Measurements from ENCODE around the gene TTC9B.

TTC9B gene

GRCh38 chr19:40228863-40229262, 10.7 kb upstream of the TTC9B start:
- no peaks in the 10 kb centered on the region for H3K9me3 ChIP-seq (ENCODE audit: insufficient read depth, low read length, severe bottlenecking)
- no peaks in the 10 kb centered on the region for H3K27me3 ChIP-seq (ENCODE audit: insufficient read depth, low read length, poor library complexity)
- peaks cover 14% of the 10 kb centered on the region for H3K36me3 ChIP-seq (ENCODE audit: insufficient read depth, low read length)
- DNase-seq (no peak), ATAC-seq (ENCODE audit: insufficient read depth, low read depth) (no peak)
- no peak overlapping the region for H3K4me2 ChIP-seq (ENCODE audit: insufficient read depth, low read length)
- no peak overlapping the region for H3K27ac ChIP-seq (ENCODE audit: low read length)
- no peak overlapping the region for H3K9ac ChIP-seq (ENCODE audit: low read depth, low read length)
- no peak overlapping the region for H3K4me3 ChIP-seq (ENCODE audit: low read depth in 1 of 2, low read length in 2 of 2)
- 0 out of 2 replicates have a peak, but pooled peaks cover 6% of the 10 kb centered on the region for H4K20me1 ChIP-seq (ENCODE audit: insufficient read depth, low read length)
- H3K4me1 ChIP-seq (ENCODE audit: insufficient read depth, low read length) = no peaks in the 10 kb centered on the region
- no peak overlapping the region for H2AFZ ChIP-seq (ENCODE audit: low read depth, low read length)
- TF ChIP-seq CTCF (IDR thresholded peaks at IDR 0.05; ENCODE audit: borderline replicate concordance, extremely low read depth, low read length, poor library complexity, severe bottlenecking) = no peak
- TF ChIP-seq EZH2 (IDR thresholded peaks at IDR 0.05; ENCODE audit: borderline replicate concordance, low read depth, low read length, severe bottlenecking) = no peak
- H3K79me2 ChIP-seq (ENCODE audit: insufficient read depth, low read length) = no peaks in the 10 kb centered on the region

- TF ChIP-seq EZH2 (IDR thresholded peaks at IDR 0.05; ENCODE audit: borderline replicate concordance, low read depth, low read length, severe bottlenecking) = no peak
Observed at GRCh38 chr19:40228346-40228745, 10.2 kb upstream of the TTC9B start.

GRCh38 chr19:40225440-40226305, 7.5 kb upstream of the TTC9B start:
- Histone ChIP-seq H3K9ac (ENCODE audit: low read depth, low read length) (no peak overlapping the region), H3K4me3 (ENCODE audit: low read depth in 1 of 2, low read length in 2 of 2) (no peak overlapping the region), H3K79me2 (ENCODE audit: insufficient read depth, low read length) (no peaks in the 10 kb centered on the region), H2AFZ (ENCODE audit: low read depth, low read length) (peak overlapping the region; percentile 15; the same call in 1 of the 2 replicates), H3K9me3 (ENCODE audit: insufficient read depth, low read length, severe bottlenecking) (no peaks in the 10 kb centered on the region), H3K4me2 (ENCODE audit: insufficient read depth, low read length) (no peak overlapping the region), H3K4me1 (ENCODE audit: insufficient read depth, low read length) (no peaks in the 10 kb centered on the region), H3K36me3 (ENCODE audit: insufficient read depth, low read length) (no peaks in the 10 kb centered on the region), H4K20me1 (ENCODE audit: insufficient read depth, low read length) (no peaks in the 10 kb centered on the region), H3K27me3 (ENCODE audit: insufficient read depth, low read length, poor library complexity) (no peaks in the 10 kb centered on the region), H3K27ac (ENCODE audit: low read length) (no peak overlapping the region)
- no peak for TF ChIP-seq EZH2 (IDR thresholded peaks at IDR 0.05; ENCODE audit: borderline replicate concordance, low read depth, low read length, severe bottlenecking)
- no peak for TF ChIP-seq CTCF (IDR thresholded peaks at IDR 0.05; ENCODE audit: borderline replicate concordance, extremely low read depth, low read length, poor library complexity, severe bottlenecking)
- no peak for ATAC-seq (ENCODE audit: insufficient read depth, low read depth)
- DNase-seq = no peak

More at GRCh38 chr19:40228346-40228745, 10.2 kb upstream of the TTC9B start:
- ATAC-seq (ENCODE audit: insufficient read depth, low read depth) (no peak), DNase-seq (no peak)
- no peak overlapping the region for H3K4me3 ChIP-seq (ENCODE audit: low read depth in 1 of 2, low read length in 2 of 2)
- H3K27me3 ChIP-seq (ENCODE audit: insufficient read depth, low read length, poor library complexity) = no peaks in the 10 kb centered on the region
- no peaks in the 10 kb centered on the region for H3K79me2 ChIP-seq (ENCODE audit: insufficient read depth, low read length)
- peaks cover 9% of the 10 kb centered on the region for H3K36me3 ChIP-seq (ENCODE audit: insufficient read depth, low read length)
- no peak overlapping the region for H2AFZ ChIP-seq (ENCODE audit: low read depth, low read length)
- H3K4me2 ChIP-seq (ENCODE audit: insufficient read depth, low read length) = no peak overlapping the region
- H3K4me1 ChIP-seq (ENCODE audit: insufficient read depth, low read length) = no peaks in the 10 kb centered on the region
- no peaks in the 10 kb centered on the region for H3K9me3 ChIP-seq (ENCODE audit: insufficient read depth, low read length, severe bottlenecking)
- no peak overlapping the region for H3K9ac ChIP-seq (ENCODE audit: low read depth, low read length)
- H3K27ac ChIP-seq (ENCODE audit: low read length) = no peak overlapping the region
- 0 out of 2 replicates have a peak, but pooled peaks cover 6% of the 10 kb centered on the region for H4K20me1 ChIP-seq (ENCODE audit: insufficient read depth, low read length)

- Histone ChIP-seq H3K4me1 (ENCODE audit: insufficient read depth, low read length) (no peaks in the 10 kb centered on the region), H3K27ac (ENCODE audit: low read length) (no peak overlapping the region), H2AFZ (ENCODE audit: low read depth, low read length) (no peak overlapping the region), H3K4me2 (ENCODE audit: insufficient read depth, low read length) (no peak overlapping the region), H3K27me3 (ENCODE audit: insufficient read depth, low read length, poor library complexity) (no peaks in the 10 kb centered on the region), H3K4me3 (ENCODE audit: low read depth in 1 of 2, low read length in 2 of 2) (no peak overlapping the region), H4K20me1 (ENCODE audit: insufficient read depth, low read length) (no peaks in the 10 kb centered on the region), H3K9me3 (ENCODE audit: insufficient read depth, low read length, severe bottlenecking) (no peaks in the 10 kb centered on the region), H3K79me2 (ENCODE audit: insufficient read depth, low read length) (no peaks in the 10 kb centered on the region), H3K9ac (ENCODE audit: low read depth, low read length) (no peak overlapping the region), H3K36me3 (ENCODE audit: insufficient read depth, low read length) (no peaks in the 10 kb centered on the region)
- no peak for DNase-seq
- ATAC-seq (ENCODE audit: insufficient read depth, low read depth) = no peak
- no peak for TF ChIP-seq EZH2 (IDR thresholded peaks at IDR 0.05; ENCODE audit: borderline replicate concordance, low read depth, low read length, severe bottlenecking)
- TF ChIP-seq CTCF (IDR thresholded peaks at IDR 0.05; ENCODE audit: borderline replicate concordance, extremely low read depth, low read length, poor library complexity, severe bottlenecking) = no peak
Observed at GRCh38 chr19:40224342-40225150, 6.4 kb upstream of the TTC9B start.

Measured in DND-41 (cell line).